Measurements from ENCODE around the gene PPP6R2. TPM values are rescaled to one million over a fixed set of nuclear protein-coding genes. Genes with fewer than 3 reads are reported as not detected.

Gene PPP6R2
- polyA plus RNA-seq, 1 donor (not counting 4 experiments of a cell fraction or from before 2014, with no cell fraction given): 19.8 TPM

GRCh38 chr22:50445880-50446707 is 103.0 kb downstream of the PPP6R2 start:
- H3K4me2 ChIP-seq (ENCODE audit: control insufficient read depth, extremely low read depth, insufficient read depth, low read depth, low read length): no peak overlapping the region
- H3K9me1 ChIP-seq (ENCODE audit: control insufficient read depth, extremely low read depth, insufficient read depth, low read length): no peaks in the 10 kb centered on the region
- H3K4me3 ChIP-seq (ENCODE audit: control insufficient read depth in 2 of 3, extremely low read depth in 1 of 3, insufficient read depth in 2 of 3, low read depth in 1 of 3, low read length in 3 of 3): no peak overlapping the region
- dilution Hi-C loops (cut with MboI; ENCODE audit: extremely low pct_ligation_motif_present, low sequenced_read_pairs): no loop called here
- no peak for TF ChIP-seq EZH2 (IDR thresholded peaks at IDR 0.05; ENCODE audit: low read length)
- TF ChIP-seq CTCF (optimal IDR thresholded peaks at IDR 0.05 in 1 of 3, IDR thresholded peaks at IDR 0.05 in 1 of 3, conservative IDR thresholded peaks at IDR 0.05 in 1 of 3; ENCODE audit: extremely low read depth in 1 of 3, insufficient read depth in 2 of 3, low read length in 3 of 3): no peak
- H3K4me1 ChIP-seq (ENCODE audit: control insufficient read depth, extremely low read depth, insufficient read depth, low read length): no peaks in the 10 kb centered on the region
- no peaks in the 10 kb centered on the region for H3K79me2 ChIP-seq (ENCODE audit: control insufficient read depth, insufficient read depth, low read length)
- H2AFZ ChIP-seq (ENCODE audit: control insufficient read depth, low read length): no peak overlapping the region
- H3K27ac ChIP-seq (ENCODE audit: control insufficient read depth, insufficient read depth, low read length): no peak overlapping the region
- H3K27me3 ChIP-seq (ENCODE audit: control insufficient read depth, extremely low read depth, insufficient read depth, low read length): no peaks in the 10 kb centered on the region
- FAIRE-seq (no peak), DNase-seq (ENCODE audit: low read depth, low spot score) (no peak)
- H3K9ac ChIP-seq (ENCODE audit: control insufficient read depth, extremely low read depth, insufficient read depth, low read length): no peak overlapping the region
- no peaks in the 10 kb centered on the region for H3K9me3 ChIP-seq (ENCODE audit: control insufficient read depth, low read depth, low read length)
- peaks cover 5% of the 10 kb centered on the region for H4K20me1 ChIP-seq (ENCODE audit: control insufficient read depth, extremely low read depth, insufficient read depth, low read length)
- H3K36me3 ChIP-seq (ENCODE audit: control insufficient read depth in 2 of 2, extremely low read depth in 1 of 2, insufficient read depth in 2 of 2, low read length in 2 of 2): peaks cover 21 to 24% of the 10 kb centered on the region in 2 experiments

- H3K27me3 ChIP-seq (ENCODE audit: control insufficient read depth, extremely low read depth, insufficient read depth, low read length): no peaks in the 10 kb centered on the region
- DNase-seq (ENCODE audit: low read depth, low spot score) (no peak), FAIRE-seq (no peak)
- no peaks in the 10 kb centered on the region for H3K4me1 ChIP-seq (ENCODE audit: control insufficient read depth, extremely low read depth, insufficient read depth, low read length)
- H3K27ac ChIP-seq (ENCODE audit: control insufficient read depth, insufficient read depth, low read length): no peak overlapping the region
- H3K9me3 ChIP-seq (ENCODE audit: control insufficient read depth, low read depth, low read length): no peaks in the 10 kb centered on the region
- H3K79me2 ChIP-seq (ENCODE audit: control insufficient read depth, insufficient read depth, low read length): no peaks in the 10 kb centered on the region
- dilution Hi-C loops (cut with MboI; ENCODE audit: extremely low pct_ligation_motif_present, low sequenced_read_pairs): no loop called here
- no peak overlapping the region for H3K4me3 ChIP-seq (ENCODE audit: control insufficient read depth in 2 of 3, extremely low read depth in 1 of 3, insufficient read depth in 2 of 3, low read depth in 1 of 3, low read length in 3 of 3)
- H3K9ac ChIP-seq (ENCODE audit: control insufficient read depth, extremely low read depth, insufficient read depth, low read length): no peak overlapping the region
- peaks cover 1% of the 10 kb centered on the region for H4K20me1 ChIP-seq (ENCODE audit: control insufficient read depth, extremely low read depth, insufficient read depth, low read length)
- H3K9me1 ChIP-seq (ENCODE audit: control insufficient read depth, extremely low read depth, insufficient read depth, low read length): no peaks in the 10 kb centered on the region
- no peak overlapping the region for H3K4me2 ChIP-seq (ENCODE audit: control insufficient read depth, extremely low read depth, insufficient read depth, low read depth, low read length)
- H2AFZ ChIP-seq (ENCODE audit: control insufficient read depth, low read length): no peak overlapping the region
- H3K36me3 ChIP-seq (ENCODE audit: control insufficient read depth in 2 of 2, extremely low read depth in 1 of 2, insufficient read depth in 2 of 2, low read length in 2 of 2): peaks cover 22 to 28% of the 10 kb centered on the region in 2 experiments
- TF ChIP-seq EZH2 (IDR thresholded peaks at IDR 0.05; ENCODE audit: low read length) (no peak), CTCF (optimal IDR thresholded peaks at IDR 0.05 in 1 of 3, IDR thresholded peaks at IDR 0.05 in 1 of 3, conservative IDR thresholded peaks at IDR 0.05 in 1 of 3; ENCODE audit: extremely low read depth in 1 of 3, insufficient read depth in 2 of 3, low read length in 3 of 3) (no peak)
Measured at GRCh38 chr22:50446708-50447575, 103.8 kb downstream of the PPP6R2 start.

Measured in keratinocyte (primary cell).